ENCODE data around the gene RCN2.
"Not testable (repeated sequence)": the region's sequence is repeated elsewhere in the genome, so short reads cannot be mapped to it uniquely, and the experiment has no call there.

DNA sequence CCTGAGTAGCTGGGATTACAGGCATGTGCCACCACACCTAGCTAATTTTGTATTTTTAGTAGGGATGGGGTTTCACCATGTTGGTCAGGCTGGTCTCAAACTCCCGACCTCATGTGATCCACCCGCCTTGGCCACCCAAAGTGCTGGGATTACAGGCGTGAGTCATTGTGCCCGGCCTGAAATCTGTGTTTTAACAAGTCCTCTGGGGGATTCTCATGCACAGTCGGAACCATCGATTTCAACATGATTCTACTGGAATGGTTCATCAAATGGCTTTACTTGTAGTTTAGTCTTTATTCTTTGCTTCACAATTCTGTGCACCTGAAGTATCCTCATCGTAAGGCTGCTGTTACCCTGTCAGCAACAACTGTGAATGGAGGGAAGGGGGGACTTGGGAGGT, 34.5 kb downstream of the RCN2 start:
- TF ChIP-seq, protein P1, sequence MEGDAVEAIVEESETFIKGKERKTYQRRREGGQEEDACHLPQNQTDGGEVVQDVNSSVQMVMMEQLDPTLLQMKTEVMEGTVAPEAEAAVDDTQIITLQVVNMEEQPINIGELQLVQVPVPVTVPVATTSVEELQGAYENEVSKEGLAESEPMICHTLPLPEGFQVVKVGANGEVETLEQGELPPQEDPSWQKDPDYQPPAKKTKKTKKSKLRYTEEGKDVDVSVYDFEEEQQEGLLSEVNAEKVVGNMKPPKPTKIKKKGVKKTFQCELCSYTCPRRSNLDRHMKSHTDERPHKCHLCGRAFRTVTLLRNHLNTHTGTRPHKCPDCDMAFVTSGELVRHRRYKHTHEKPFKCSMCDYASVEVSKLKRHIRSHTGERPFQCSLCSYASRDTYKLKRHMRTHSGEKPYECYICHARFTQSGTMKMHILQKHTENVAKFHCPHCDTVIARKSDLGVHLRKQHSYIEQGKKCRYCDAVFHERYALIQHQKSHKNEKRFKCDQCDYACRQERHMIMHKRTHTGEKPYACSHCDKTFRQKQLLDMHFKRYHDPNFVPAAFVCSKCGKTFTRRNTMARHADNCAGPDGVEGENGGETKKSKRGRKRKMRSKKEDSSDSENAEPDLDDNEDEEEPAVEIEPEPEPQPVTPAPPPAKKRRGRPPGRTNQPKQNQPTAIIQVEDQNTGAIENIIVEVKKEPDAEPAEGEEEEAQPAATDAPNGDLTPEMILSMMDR (conservative IDR thresholded peaks at IDR 0.05; ENCODE audit: low read depth, low read length): not testable (repeated sequence)
- not testable (repeated sequence) for TF ChIP-seq EZH2 (IDR thresholded peaks at IDR 0.05; ENCODE audit: borderline replicate concordance, low read depth, low read length, poor library complexity, severe bottlenecking)
